Gastroesophageal sphincter (tissue), 3 donors: ENCODE data around the gene GAL3ST1.

ENCODE experiments used
- CTCF ChIP-seq, 4 experiments: fragments of 200-600 bp in 2 of 4; fragments of 450-650 bp in 2 of 4; sonication (generic) in 1 of 4; IDR thresholded peaks; one replicate each; pipeline ENCODE4 v1.5.1; 2017 to 2019; ENCODE audit warnings: antibody characterized with exemption in 4 of 4, mild to moderate bottlenecking in 2 of 4, moderate library complexity in 2 of 4
- POLR2A ChIP-seq, 2 donors: fragments of 450-650 bp; IDR thresholded peaks; one replicate each; pipeline ENCODE4 v1.6.1; 2017; ENCODE audit warnings: antibody characterized with exemption in 2 of 2, mild to moderate bottlenecking in 2 of 2, moderate library complexity in 1 of 2
- POLR2AphosphoS5 ChIP-seq: sonication (generic); formaldehyde crosslinking; IDR thresholded peaks from one replicate; pipeline ENCODE4 v1.6.1; 2017; ENCODE audit warnings: antibody characterized with exemption

- TF ChIP-seq POLR2AphosphoS5 (peak; percentile 50), CTCF (IDR thresholded peaks at IDR 0.05) (no peak), POLR2A (IDR thresholded peaks at IDR 0.05) (no peak)
Observed at GRCh38 chr22:30574997-30575671, 669 bp upstream of the GAL3ST1 start.
